ENCODE measurements around the gene DNASE1L1. TPM values are rescaled to one million over a fixed set of nuclear protein-coding genes. Genes with fewer than 3 reads are reported as not detected.

Gene DNASE1L1
- total and polyA plus RNA-seq, 2 donors (not counting 1 experiment from before 2014, with no cell fraction given), result 24.6 to 49.2 TPM

DNA sequence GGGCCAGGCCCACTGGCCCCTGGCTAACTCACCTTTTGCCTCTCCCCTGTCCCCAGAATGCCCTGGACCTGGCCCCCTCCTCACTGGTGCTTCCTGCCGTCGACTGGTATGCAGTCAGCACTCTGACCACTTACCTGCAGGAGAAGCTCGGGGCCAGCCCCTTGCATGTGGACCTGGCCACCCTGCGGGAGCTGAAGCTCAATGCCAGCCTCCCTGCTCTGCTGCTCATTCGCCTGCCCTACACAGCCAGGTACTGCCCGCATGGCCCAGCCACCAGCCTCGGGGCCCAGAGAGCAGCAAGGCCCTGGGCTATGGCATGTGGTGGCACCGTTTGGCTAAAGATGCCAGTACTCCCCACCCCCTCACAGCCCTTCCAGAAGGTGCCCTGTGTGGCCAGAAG is 23.2 kb upstream of the DNASE1L1 start:
- no peak overlapping the region for H3K4me3 Mint-ChIP-seq

DNA sequence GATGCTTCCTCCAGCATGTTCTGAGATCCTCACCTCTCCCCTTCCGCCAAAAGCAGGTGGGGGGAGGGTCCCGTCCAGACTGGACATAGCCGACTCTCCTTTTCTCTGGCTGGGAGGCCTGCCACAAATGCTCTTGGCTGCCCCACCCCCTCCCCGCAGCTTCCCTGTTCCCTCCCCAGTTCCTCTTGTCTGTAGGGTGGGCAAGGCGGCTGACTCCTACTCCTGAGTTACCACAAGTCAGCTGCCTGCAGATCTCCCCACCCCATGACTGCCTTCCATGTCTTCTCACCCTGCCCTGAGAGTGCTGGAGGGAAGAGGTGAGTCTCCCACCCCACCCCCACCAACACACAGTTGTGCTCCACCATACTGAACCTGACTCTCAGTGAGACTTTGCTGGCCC is 22.3 kb upstream of the DNASE1L1 start:
- Histone ChIP-seq H3K4me1 (ENCODE audit: control insufficient read depth in 2 of 2, insufficient read depth in 2 of 2, low read length in 2 of 2) (peaks cover 9 to 19% of the 10 kb centered on the region in 2 donors), H3K4me2 (replicated peaks; ENCODE audit: low read depth, low read length, poor library complexity, severe bottlenecking) (no peak overlapping the region), H3K27me3 (replicated peaks in 1 of 4; ENCODE audit: control extremely low read depth in 1 of 4, control insufficient read depth in 3 of 4, insufficient read depth in 4 of 4, low read length in 3 of 4) (no peaks in the 10 kb centered on the region), H3K27ac (ENCODE audit: low read length in 2 of 2) (no peak overlapping the region), H3K4me3 (ENCODE audit: control extremely low read depth in 1 of 5, extremely low read depth in 1 of 5, insufficient read depth in 1 of 5, low read depth in 2 of 5, low read length in 4 of 5) (no peak overlapping the region), H3K79me2 (ENCODE audit: control insufficient read depth, insufficient read depth, low read length) (peaks cover 12% of the 10 kb centered on the region), H3K9me3 (ENCODE audit: control extremely low read depth in 1 of 3, control insufficient read depth in 2 of 3, insufficient read depth in 1 of 3, low read length in 2 of 3) (no peaks in the 10 kb centered on the region), H4K20me1 (ENCODE audit: control insufficient read depth, insufficient read depth, low read length, poor library complexity, severe bottlenecking) (no peaks in the 10 kb centered on the region), H3K36me3 (replicated peaks in 1 of 2; ENCODE audit: control extremely low read depth in 1 of 2, control insufficient read depth in 1 of 2, extremely low read depth in 1 of 2, insufficient read depth in 2 of 2, low read length in 1 of 2) (peaks cover 0 to 8% of the 10 kb centered on the region in 2 experiments), H3K9ac (ENCODE audit: low read length) (no peak overlapping the region), H2AFZ (ENCODE audit: insufficient read depth, low read depth, low read length, poor library complexity, severe bottlenecking) (no peak overlapping the region)
- intact Hi-C loops (cut with micrococcal nuclease), result no loop called here
- Mint-ChIP-seq H3K4me3 (no peak overlapping the region), H3K4me1 (peaks cover 28% of the 10 kb centered on the region), H3K9me3 (ENCODE audit: insufficient read depth) (no peaks in the 10 kb centered on the region), H3K27me3 (no peaks in the 10 kb centered on the region), H3K27ac (no peak overlapping the region)
- DNase-seq (no peak), ATAC-seq (ENCODE audit: low read depth) (no peak)
- POLR2A ChIA-PET, result interaction anchor here (1.5 kb wide), 1 partner anchor 19 kb away, joined by 8 read pairs; no protein-coding TSS in a partner anchor
- no CpG with 5 or more reads among the region's 5 CpGs for WGBS (ENCODE audit: insufficient coverage)
- CTCF ChIA-PET, result no interaction called here
- TF ChIP-seq EZH2 (IDR thresholded peaks at IDR 0.05; ENCODE audit: borderline replicate concordance, insufficient read depth, low read depth, low read length, poor library complexity, severe bottlenecking), result no peak
- TF ChIP-seq, protein P1, sequence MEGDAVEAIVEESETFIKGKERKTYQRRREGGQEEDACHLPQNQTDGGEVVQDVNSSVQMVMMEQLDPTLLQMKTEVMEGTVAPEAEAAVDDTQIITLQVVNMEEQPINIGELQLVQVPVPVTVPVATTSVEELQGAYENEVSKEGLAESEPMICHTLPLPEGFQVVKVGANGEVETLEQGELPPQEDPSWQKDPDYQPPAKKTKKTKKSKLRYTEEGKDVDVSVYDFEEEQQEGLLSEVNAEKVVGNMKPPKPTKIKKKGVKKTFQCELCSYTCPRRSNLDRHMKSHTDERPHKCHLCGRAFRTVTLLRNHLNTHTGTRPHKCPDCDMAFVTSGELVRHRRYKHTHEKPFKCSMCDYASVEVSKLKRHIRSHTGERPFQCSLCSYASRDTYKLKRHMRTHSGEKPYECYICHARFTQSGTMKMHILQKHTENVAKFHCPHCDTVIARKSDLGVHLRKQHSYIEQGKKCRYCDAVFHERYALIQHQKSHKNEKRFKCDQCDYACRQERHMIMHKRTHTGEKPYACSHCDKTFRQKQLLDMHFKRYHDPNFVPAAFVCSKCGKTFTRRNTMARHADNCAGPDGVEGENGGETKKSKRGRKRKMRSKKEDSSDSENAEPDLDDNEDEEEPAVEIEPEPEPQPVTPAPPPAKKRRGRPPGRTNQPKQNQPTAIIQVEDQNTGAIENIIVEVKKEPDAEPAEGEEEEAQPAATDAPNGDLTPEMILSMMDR (IDR thresholded peaks at IDR 0.05), result no peak

More for the DNA sequence above, 23.2 kb upstream of the DNASE1L1 start:
- H3K27me3 ChIP-seq (replicated peaks in 1 of 4; ENCODE audit: control extremely low read depth in 1 of 4, control insufficient read depth in 3 of 4, insufficient read depth in 4 of 4, low read length in 3 of 4), result no peaks in the 10 kb centered on the region
- no peak for DNase-seq
- Mint-ChIP-seq H3K27ac (no peak overlapping the region), H3K27me3 (no peaks in the 10 kb centered on the region), H3K4me1 (peaks cover 29% of the 10 kb centered on the region), H3K9me3 (ENCODE audit: insufficient read depth) (no peaks in the 10 kb centered on the region)
- no peak overlapping the region for H3K9ac ChIP-seq (ENCODE audit: low read length)
- no peak overlapping the region for H3K4me2 ChIP-seq (replicated peaks; ENCODE audit: low read depth, low read length, poor library complexity, severe bottlenecking)
- no peaks in the 10 kb centered on the region for H4K20me1 ChIP-seq (ENCODE audit: control insufficient read depth, insufficient read depth, low read length, poor library complexity, severe bottlenecking)
- intact Hi-C loops (cut with micrococcal nuclease), result no loop called here
- H3K4me3 ChIP-seq (ENCODE audit: control extremely low read depth in 1 of 5, extremely low read depth in 1 of 5, insufficient read depth in 1 of 5, low read depth in 2 of 5, low read length in 4 of 5), result no peak overlapping the region
- no peak overlapping the region for H2AFZ ChIP-seq (ENCODE audit: insufficient read depth, low read depth, low read length, poor library complexity, severe bottlenecking)
- H3K27ac ChIP-seq (ENCODE audit: low read length in 2 of 2), result no peak overlapping the region
- WGBS (ENCODE audit: insufficient coverage), result 100% methylated on average over 4 of the region's 8 CpGs
- H3K4me1 ChIP-seq (ENCODE audit: control insufficient read depth in 2 of 2, insufficient read depth in 2 of 2, low read length in 2 of 2), result peaks cover 9 to 21% of the 10 kb centered on the region in 2 donors
- TF ChIP-seq EZH2 (IDR thresholded peaks at IDR 0.05; ENCODE audit: borderline replicate concordance, insufficient read depth, low read depth, low read length, poor library complexity, severe bottlenecking), result no peak
- TF ChIP-seq, protein P1 (IDR thresholded peaks at IDR 0.05), result no peak
- H3K79me2 ChIP-seq (ENCODE audit: control insufficient read depth, insufficient read depth, low read length), result peaks cover 15% of the 10 kb centered on the region
- H3K9me3 ChIP-seq (ENCODE audit: control extremely low read depth in 1 of 3, control insufficient read depth in 2 of 3, insufficient read depth in 1 of 3, low read length in 2 of 3), result no peaks in the 10 kb centered on the region
- ATAC-seq (ENCODE audit: low read depth), result no peak
- POLR2A ChIA-PET, result no interaction called here
- peaks cover 0 to 8% of the 10 kb centered on the region in 2 experiments for H3K36me3 ChIP-seq (replicated peaks in 1 of 2; ENCODE audit: control extremely low read depth in 1 of 2, control insufficient read depth in 1 of 2, extremely low read depth in 1 of 2, insufficient read depth in 2 of 2, low read length in 1 of 2)
- CTCF ChIA-PET, result no interaction called here

Data from B cell (primary cell).